22Rv1 (cell line): ENCODE measurements around the gene SLC6A19.

Experiments used
- ZFX ChIP-seq: fragments of 450-650 bp; IDR thresholded peaks from 2 replicates; pipeline ENCODE4 v1.6.1; 2017; ENCODE audit warnings: antibody characterized with exemption, borderline replicate concordance
- TF ChIP-seq, protein P1 (sequence below): fragments of 450-650 bp; IDR thresholded peaks from 2 replicates; pipeline ENCODE4 v1.5.1; 2017; ENCODE audit warnings: mild to moderate bottlenecking

DNA sequence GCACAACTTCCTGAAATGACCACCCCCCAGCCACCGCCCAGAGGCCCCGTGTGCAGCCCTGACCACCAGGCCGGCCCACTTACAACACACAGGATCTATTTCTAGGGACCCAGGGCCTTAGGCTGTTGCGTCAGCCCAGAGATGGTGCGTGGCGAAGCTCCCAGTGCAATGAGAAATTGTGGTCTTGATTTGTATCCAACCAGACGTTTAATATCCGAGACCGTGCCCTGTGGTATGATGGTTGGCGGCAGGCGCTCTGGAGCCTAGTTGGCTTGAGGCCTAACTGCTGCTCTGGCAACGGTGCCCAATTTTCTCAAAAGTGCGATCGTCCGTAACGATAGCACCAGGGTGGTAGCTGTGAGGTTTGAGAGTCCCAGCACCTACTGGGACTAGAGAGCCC is 32.6 kb upstream of the SLC6A19 start:
- TF ChIP-seq, protein P1, sequence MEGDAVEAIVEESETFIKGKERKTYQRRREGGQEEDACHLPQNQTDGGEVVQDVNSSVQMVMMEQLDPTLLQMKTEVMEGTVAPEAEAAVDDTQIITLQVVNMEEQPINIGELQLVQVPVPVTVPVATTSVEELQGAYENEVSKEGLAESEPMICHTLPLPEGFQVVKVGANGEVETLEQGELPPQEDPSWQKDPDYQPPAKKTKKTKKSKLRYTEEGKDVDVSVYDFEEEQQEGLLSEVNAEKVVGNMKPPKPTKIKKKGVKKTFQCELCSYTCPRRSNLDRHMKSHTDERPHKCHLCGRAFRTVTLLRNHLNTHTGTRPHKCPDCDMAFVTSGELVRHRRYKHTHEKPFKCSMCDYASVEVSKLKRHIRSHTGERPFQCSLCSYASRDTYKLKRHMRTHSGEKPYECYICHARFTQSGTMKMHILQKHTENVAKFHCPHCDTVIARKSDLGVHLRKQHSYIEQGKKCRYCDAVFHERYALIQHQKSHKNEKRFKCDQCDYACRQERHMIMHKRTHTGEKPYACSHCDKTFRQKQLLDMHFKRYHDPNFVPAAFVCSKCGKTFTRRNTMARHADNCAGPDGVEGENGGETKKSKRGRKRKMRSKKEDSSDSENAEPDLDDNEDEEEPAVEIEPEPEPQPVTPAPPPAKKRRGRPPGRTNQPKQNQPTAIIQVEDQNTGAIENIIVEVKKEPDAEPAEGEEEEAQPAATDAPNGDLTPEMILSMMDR = no peak
- TF ChIP-seq ZFX = no peak
